Fibroblast of skin of back (primary cell): ENCODE data around the gene CALML6.

ENCODE experiments used
- DNase-seq: peaks from one replicate; pipeline ENCODE4 v3.0.0-alpha.2; 2013

CALML6 gene

DNA sequence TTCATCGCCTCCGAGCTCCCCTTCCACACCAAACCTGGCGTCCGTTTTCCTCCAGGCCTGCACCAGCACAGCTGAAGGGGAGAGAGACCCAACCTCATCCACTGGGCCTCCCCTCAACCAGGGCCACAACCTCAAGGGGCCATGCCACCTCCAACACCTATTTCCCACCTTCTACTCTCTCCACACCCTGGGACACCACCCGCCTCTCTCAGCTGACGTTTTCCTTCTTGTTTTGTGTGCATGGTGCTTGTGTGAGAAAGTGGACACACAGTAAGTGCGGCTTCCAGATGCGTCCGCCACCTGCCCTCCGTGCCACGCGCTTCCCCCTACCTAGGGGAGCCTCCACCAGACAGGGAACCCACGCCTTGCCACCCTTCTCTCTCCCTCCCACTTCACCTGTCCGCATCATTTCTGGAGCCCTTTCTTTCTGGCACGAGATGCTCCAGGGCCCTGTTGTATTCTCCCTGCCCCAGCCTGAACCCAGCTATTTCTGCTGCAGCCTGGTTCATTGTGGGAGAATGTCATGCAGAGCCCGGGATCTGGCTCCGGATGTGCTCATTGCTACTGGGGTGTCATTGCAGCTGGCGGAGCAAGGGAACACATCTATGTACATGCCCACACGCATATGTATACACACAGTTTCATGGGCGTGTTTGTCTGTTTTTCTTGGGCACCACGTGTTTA, 22.8 kb upstream of the CALML6 start:
- DNase-seq = no peak

DNA sequence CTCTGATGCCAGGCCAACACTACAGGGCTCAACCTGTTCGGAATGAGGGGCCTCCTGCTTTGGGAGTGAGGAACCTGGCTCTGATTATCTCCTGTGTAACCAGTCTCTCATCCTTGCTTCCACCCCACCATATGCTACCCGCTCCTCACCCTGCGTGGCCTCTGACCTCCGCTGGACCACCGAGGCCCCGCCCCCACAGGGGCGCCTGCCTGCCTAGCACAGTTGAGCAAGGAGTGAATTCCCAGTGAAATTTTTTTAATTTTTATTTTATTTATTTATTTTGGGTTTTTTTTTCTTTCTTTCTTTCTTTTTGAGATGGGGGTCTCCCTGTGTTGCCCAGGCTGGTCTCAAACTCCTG, 22.3 kb upstream of the CALML6 start:
- no peak for DNase-seq

- DNase-seq = no peak
Observed at GRCh38 chr1:1893291-1893985, 21.6 kb upstream of the CALML6 start.

DNA sequence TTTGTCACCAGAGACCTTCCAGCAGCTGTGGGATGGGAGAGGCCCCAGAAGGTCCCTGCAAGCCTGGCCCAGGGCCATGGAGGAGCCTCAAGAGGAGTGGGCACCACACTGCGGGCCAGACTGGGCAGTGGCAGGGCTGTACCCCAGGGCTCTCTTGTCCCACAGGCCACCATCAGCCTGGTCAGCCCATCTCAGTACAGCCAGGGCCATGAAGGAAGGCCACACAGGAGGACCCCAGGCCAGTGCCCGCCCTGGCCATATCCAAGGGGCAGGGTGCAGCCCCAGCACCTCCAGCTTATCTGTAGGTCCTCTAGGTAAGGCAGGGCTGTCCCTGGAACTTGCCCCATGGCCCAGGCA, 21.1 kb upstream of the CALML6 start:
- no peak for DNase-seq

- no peak for DNase-seq
Observed at GRCh38 chr1:1894354-1895059, 20.6 kb upstream of the CALML6 start.

DNA sequence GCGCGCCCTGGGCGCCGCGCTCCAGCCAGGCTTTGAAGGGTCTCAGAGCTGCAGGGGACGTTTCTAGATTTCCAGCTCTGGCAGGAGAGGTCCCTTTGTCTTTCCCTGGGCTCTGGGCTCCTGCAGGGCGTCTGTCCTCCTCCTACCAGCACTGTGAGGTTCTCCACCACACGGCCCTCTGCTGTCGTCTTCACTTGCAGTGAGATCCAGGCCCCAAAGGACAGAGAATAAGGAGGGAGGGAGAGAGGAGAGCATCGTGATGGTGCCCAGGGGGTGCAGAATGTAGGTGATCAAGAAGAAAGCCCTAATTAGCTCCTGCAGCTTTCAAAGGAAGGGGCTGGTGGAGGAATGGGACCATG, 20.0 kb upstream of the CALML6 start:
- no peak for DNase-seq

- no peak for DNase-seq
Observed at GRCh38 chr1:1895456-1896336, 19.4 kb upstream of the CALML6 start.

DNA sequence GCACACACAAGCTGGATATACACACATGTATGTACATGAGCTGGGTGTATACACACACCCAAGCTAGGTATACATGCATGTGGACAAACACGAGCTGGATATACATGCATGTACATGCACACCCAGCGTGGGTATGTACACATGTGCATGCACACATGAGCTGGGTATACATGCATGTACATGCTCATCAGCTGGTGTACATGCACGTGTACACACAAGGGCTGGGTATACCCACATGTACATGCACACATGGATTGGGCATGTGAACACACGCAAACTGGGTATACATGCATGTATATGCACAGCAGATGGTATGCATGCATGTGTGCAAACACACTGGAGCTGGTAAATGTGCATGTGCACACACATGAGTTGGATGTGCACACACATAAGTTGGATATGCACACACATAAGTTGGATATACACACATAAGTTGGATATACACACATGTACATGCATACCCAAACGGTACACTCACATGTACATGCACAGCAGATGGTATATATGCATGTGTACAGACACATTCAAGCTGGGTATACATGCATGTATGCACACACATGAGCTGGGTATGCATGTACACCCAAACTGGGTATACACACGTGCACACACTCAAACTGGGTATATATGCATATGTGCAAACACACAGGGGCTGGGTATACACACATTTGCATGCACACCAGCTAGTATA, 16.7 kb upstream of the CALML6 start:
- DNase-seq = no peak

- no peak for DNase-seq
Observed at GRCh38 chr1:1899266-1899966, 15.6 kb upstream of the CALML6 start.

GRCh38 chr1:1899967-1900327, 15.1 kb upstream of the CALML6 start:
- no peak for DNase-seq

- no peak for DNase-seq
Observed at GRCh38 chr1:1900883-1901640, 14.0 kb upstream of the CALML6 start.

GRCh38 chr1:1901641-1902294, 13.3 kb upstream of the CALML6 start:
- no peak for DNase-seq

- DNase-seq = no peak
Observed at GRCh38 chr1:1903224-1903623, 11.8 kb upstream of the CALML6 start.

- peak; percentile 75 for DNase-seq
Observed at GRCh38 chr1:1906185-1907097, 8.6 kb upstream of the CALML6 start.

DNA sequence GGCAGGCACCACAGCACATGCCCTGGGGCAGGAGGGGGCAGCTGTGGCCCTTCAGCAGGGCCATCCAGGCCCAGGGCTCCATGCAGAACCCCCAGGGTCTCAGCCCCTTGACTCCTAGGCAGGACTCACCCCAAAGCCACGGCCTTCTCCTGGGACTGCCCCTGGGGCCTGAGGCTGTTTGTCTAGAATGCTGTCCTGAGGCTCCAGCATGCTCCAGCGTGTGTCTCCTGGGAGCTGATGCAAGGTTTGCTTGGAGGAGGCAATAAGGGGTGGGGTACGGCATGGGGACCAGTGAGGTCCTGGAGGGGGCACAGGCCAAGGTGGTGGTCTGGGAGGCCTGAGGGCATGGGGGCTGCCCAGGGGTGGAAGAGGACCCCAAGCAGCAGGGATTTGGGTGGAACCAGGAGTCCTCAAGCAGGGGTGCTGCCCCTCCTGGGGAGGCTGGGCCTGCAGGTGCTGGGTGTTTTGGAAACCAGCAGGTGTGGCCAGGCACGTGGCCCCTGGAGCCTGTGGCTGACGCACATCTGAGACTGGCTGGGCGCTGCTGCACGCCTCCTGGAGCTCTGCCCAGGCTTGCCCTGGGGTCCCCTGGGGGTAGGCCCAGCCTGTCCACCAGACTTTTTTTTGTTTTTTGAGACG, 7.8 kb upstream of the CALML6 start:
- DNase-seq = peak; percentile 53

GRCh38 chr1:1908506-1908791, 6.6 kb upstream of the CALML6 start:
- no peak for DNase-seq

DNA sequence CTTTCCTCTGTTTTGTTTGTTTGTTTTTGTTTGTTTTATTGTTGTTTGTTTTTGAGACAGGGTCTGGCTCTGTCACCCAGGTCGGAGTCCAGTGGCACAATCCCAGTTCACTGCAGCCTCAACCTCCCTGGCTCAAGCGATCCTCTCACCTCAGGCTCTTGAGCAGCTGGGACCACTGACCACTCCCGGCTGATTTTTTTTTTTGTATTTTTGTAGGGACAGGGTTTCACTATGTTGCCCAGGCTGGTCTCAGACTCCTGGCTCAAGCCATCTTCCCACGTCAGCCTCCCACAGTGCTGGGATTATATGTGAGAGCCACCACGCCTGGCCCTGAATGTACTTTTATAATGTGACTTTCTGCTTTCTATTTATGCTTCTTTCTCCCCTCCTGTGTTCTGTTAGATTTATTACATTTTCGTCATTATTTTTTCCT, 5.0 kb upstream of the CALML6 start:
- DNase-seq = no peak

DNA sequence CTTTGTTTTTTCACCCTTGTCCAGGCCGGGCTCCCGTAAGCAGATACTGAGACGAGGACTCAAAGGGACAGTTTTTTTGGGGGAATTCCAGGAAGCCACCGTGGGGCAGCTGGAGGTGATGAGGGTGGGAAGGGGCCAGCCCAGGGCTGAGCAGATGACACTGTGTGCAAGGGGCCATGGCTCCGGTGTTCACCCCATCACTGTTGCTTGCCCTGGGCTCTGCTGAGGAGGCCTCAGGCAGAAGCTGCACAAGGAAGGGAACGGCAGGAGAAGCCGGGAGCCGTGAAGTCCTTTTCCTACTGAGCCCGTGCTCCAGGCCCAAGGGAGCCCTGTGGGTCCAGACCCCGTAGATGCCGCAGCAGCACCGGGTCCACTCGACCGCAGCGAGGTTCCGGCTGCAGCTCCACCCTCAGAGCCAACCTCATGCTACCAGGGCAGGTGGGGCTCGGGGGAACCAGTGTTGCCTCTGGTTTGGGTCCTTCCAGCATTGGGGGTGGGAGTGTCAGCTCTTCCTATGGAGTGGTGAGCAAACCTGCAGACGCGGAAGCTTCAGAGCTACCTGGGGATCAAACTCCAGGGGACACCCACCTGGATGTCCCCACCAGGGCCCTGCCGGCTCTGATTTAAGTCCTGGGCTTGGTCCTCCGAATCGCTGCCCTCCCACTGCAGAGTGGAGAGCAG, 4.3 kb upstream of the CALML6 start:
- no peak for DNase-seq
